Measurements from ENCODE around the gene IFNL1.

DNA sequence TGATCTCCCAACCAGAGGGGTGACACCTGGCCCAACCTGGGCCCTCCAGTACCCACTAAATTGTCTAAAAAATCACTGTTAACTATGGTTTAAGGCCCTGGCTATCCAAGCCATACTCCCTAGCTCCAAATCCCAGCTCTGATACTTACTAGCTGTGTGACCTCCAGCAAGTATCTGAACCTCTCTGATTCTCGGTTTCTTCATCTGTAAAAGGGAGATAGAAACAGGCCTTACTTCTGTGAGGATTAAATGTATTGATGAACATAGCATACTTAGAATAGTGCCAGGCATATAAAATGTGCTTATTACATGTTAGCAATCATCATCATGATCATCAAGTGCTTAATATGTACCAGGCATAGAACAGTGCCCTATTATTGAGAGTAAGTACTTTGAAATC is 19.7 kb downstream of the IFNL1 start:
- TF ChIP-seq MXI1 (conservative IDR thresholded peaks at IDR 0.05; ENCODE audit: poor library complexity, severe bottlenecking): no peak
- TF ChIP-seq POLR2AphosphoS5 (IDR thresholded peaks at IDR 0.05): no peak
- TF ChIP-seq, protein P1, sequence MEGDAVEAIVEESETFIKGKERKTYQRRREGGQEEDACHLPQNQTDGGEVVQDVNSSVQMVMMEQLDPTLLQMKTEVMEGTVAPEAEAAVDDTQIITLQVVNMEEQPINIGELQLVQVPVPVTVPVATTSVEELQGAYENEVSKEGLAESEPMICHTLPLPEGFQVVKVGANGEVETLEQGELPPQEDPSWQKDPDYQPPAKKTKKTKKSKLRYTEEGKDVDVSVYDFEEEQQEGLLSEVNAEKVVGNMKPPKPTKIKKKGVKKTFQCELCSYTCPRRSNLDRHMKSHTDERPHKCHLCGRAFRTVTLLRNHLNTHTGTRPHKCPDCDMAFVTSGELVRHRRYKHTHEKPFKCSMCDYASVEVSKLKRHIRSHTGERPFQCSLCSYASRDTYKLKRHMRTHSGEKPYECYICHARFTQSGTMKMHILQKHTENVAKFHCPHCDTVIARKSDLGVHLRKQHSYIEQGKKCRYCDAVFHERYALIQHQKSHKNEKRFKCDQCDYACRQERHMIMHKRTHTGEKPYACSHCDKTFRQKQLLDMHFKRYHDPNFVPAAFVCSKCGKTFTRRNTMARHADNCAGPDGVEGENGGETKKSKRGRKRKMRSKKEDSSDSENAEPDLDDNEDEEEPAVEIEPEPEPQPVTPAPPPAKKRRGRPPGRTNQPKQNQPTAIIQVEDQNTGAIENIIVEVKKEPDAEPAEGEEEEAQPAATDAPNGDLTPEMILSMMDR (IDR thresholded peaks at IDR 0.05; ENCODE audit: poor library complexity, severe bottlenecking): no peak
- no peak for TF ChIP-seq TAF1 (IDR thresholded peaks at IDR 0.05; ENCODE audit: low read depth)
- TF ChIP-seq EP300 (conservative IDR thresholded peaks at IDR 0.05; ENCODE audit: poor library complexity, severe bottlenecking): no peak
- no peak for TF ChIP-seq RAD21 (conservative IDR thresholded peaks at IDR 0.05)
